HepG2 (cell line): ENCODE results near the gene MAP1LC3B. TPM values are rescaled to one million over a fixed set of nuclear protein-coding genes. Genes with fewer than 3 reads are reported as not detected.

ENCODE experiments used
- ATAC-seq: fragments of 200-7000 bp; cut with Tn5 transposase; 3 replicates; pipeline ENCODE4 v1.9.1; 2020; ENCODE audit warnings: mild to moderate bottlenecking, moderate library complexity
- BruUV-seq: library from RNA; stranded (reverse); fragments of 400-500 nt; replicated peaks from 2 replicates; lab custom pipeline; 2021; lab: Mats Ljungman, UMichigan
- CTCF ChIA-PET: fragments of 300-600 bp; formaldehyde crosslinking; extraction: SDS; loops from one replicate; lab custom pipeline; 2021; ENCODE audit warnings: low total read pairs, inconsistent platforms, low intra/inter-chr PET ratio; lab: Yijun Ruan, JAX
- POLR2A ChIA-PET: fragments of 350-600 bp; sonication (Branson Sonifier 250); formaldehyde crosslinking; loops from one replicate; lab custom pipeline; 2020; ENCODE audit warnings: antibody characterized with exemption, inconsistent platforms; lab: Yijun Ruan, JAX
- DNase-seq: peaks from one replicate; pipeline ENCODE4 v3.0.0-alpha.2; 2015; ENCODE audit warnings: low spot score
- FAIRE-seq: peaks from 3 replicates; lab custom pipeline; 2011; peaks lifted over from hg19 to GRCh38; lab: Jason Lieb, UNC
- H2AFZ ChIP-seq: one replicate; pipeline ENCODE4 v1.6.1; 2011; ENCODE audit warnings: low read length, inconsistent platforms
- H3K27ac ChIP-seq: fragments of 300-600 bp; 3 replicates; pipeline ENCODE4 v1.8.0; 2011; ENCODE audit warnings: mixed run types, mild to moderate bottlenecking, mixed read lengths, low read length, inconsistent platforms; ENCODE audit not compliant: insufficient read depth; ENCODE audit errors: extremely low read length
- H3K27me3 ChIP-seq, 2 experiments: fragments of 200-600 bp in 1 of 2; 2 replicates in 1 of 2; 3 replicates in 1 of 2; pipeline versions ENCODE4 v1.6.0 to v1.8.0; 2011; ENCODE audit warnings: low read length in 2 of 2, mild to moderate bottlenecking in 2 of 2, moderate library complexity in 2 of 2, inconsistent platforms in 1 of 2; ENCODE audit not compliant: insufficient read depth in 2 of 2, control insufficient read depth in 1 of 2
- H3K36me3 ChIP-seq, 2 experiments: fragments of 200-600 bp in 1 of 2; replicated peaks in 1 of 2; 2 replicates in 1 of 2; 3 replicates in 1 of 2; pipeline versions ENCODE4 v1.5.1 to v1.8.0; 2011; ENCODE audit warnings: low read length in 2 of 2, inconsistent platforms in 1 of 2; ENCODE audit not compliant: insufficient read depth in 2 of 2, control insufficient read depth in 1 of 2
- H3K4me1 ChIP-seq: 2 replicates; pipeline ENCODE4 v1.5.1; 2012; ENCODE audit warnings: low read length, inconsistent platforms; ENCODE audit not compliant: insufficient read depth
- H3K4me2 ChIP-seq: 2 replicates; pipeline ENCODE4 v1.6.0; 2011; ENCODE audit warnings: low read depth, low read length, inconsistent platforms
- H3K4me3 ChIP-seq, 3 experiments: fragments of 200-600 bp in 1 of 3; sonication (generic), shearing (Covaris generic) in 1 of 3; replicated peaks in 1 of 3; 2 replicates each; pipeline ENCODE4 v1.5.1; 2011 to 2016; ENCODE audit warnings: low read length in 3 of 3, inconsistent platforms in 2 of 3, low read depth in 2 of 3, mild to moderate bottlenecking in 2 of 3, control low read depth in 1 of 3, mixed read lengths in 1 of 3; ENCODE audit not compliant: insufficient read depth in 1 of 3
- H3K79me2 ChIP-seq: one replicate; pipeline ENCODE4 v1.6.1; 2011; ENCODE audit warnings: low read length, inconsistent platforms; ENCODE audit not compliant: insufficient read depth
- H3K9ac ChIP-seq: 2 replicates; pipeline ENCODE4 v1.6.0; 2011; ENCODE audit warnings: mild to moderate bottlenecking, low read depth, low read length, inconsistent platforms; ENCODE audit not compliant: insufficient read depth
- H3K9me3 ChIP-seq: 2 replicates; pipeline ENCODE4 v1.5.1; 2012; ENCODE audit warnings: mild to moderate bottlenecking, low read length
- H4K20me1 ChIP-seq: 2 replicates; pipeline ENCODE4 v1.6.0; 2011; ENCODE audit warnings: inconsistent platforms, mild to moderate bottlenecking, low read length, moderate library complexity; ENCODE audit not compliant: insufficient read depth
- ADNP ChIP-seq: sonication (generic); formaldehyde crosslinking; IDR thresholded peaks from 2 replicates; pipeline ENCODE4 v1.4.0; 2020; ENCODE audit warnings: missing genetic modification reagents
- ELF3 ChIP-seq: IDR thresholded peaks from 2 replicates; pipeline ENCODE4 v1.6.1; 2016; ENCODE audit warnings: missing genetic modification reagents, missing compliant biosample characterization
- FOXA3 ChIP-seq: IDR thresholded peaks from 2 replicates; pipeline ENCODE4 v1.6.1; 2016; ENCODE audit warnings: missing genetic modification reagents, missing compliant biosample characterization
- FOXK1 ChIP-seq: sonication (generic); formaldehyde crosslinking; IDR thresholded peaks from 2 replicates; pipeline ENCODE4 v1.4.0; 2020; ENCODE audit warnings: low read depth, missing genetic modification reagents, borderline replicate concordance
- HDAC2 ChIP-seq: sonication (generic); formaldehyde crosslinking; IDR thresholded peaks from 2 replicates; pipeline ENCODE4 v1.4.0; 2020; ENCODE audit warnings: missing genetic modification reagents
- IRF2 ChIP-seq: IDR thresholded peaks from 2 replicates; pipeline ENCODE4 v1.6.1; 2018; ENCODE audit warnings: missing genetic modification reagents, missing compliant biosample characterization
- MED1 ChIP-seq: sonication (generic); formaldehyde crosslinking; IDR thresholded peaks from 2 replicates; pipeline ENCODE4 v1.4.0; 2020; ENCODE audit warnings: missing genetic modification reagents
- MIXL1 ChIP-seq: IDR thresholded peaks from 2 replicates; pipeline ENCODE4 v1.6.1; 2016
- RXRB ChIP-seq: IDR thresholded peaks from 2 replicates; pipeline ENCODE4 v1.6.1; 2016; ENCODE audit warnings: borderline replicate concordance, missing genetic modification reagents, missing compliant biosample characterization
- SALL2 ChIP-seq: sonication (generic); formaldehyde crosslinking; IDR thresholded peaks from 2 replicates; pipeline ENCODE4 v1.8.1; 2023; ENCODE audit warnings: mild to moderate bottlenecking, missing genetic modification reagents, inconsistent platforms
- SAP130 ChIP-seq: IDR thresholded peaks from 2 replicates; pipeline ENCODE4 v1.6.1; 2016; ENCODE audit warnings: low read depth
- SATB2 ChIP-seq: sonication (generic); formaldehyde crosslinking; IDR thresholded peaks from 2 replicates; pipeline ENCODE4 v1.5.0; 2020; ENCODE audit warnings: missing genetic modification reagents
- SMYD3 ChIP-seq: sonication (generic); formaldehyde crosslinking; IDR thresholded peaks from 2 replicates; pipeline ENCODE4 v1.8.1; 2023; ENCODE audit warnings: mild to moderate bottlenecking, missing genetic modification reagents
- TBL1XR1 ChIP-seq: fragments of 150-350 bp; IDR thresholded peaks from 2 replicates; pipeline ENCODE4 v1.6.1; 2014; ENCODE audit warnings: borderline replicate concordance, low read length; ENCODE audit not compliant: partially characterized antibody
- TEAD3 ChIP-seq: optimal IDR thresholded peaks from 2 replicates; pipeline ENCODE3; 2016; ENCODE audit warnings: borderline replicate concordance
- ZBTB21 ChIP-seq: sonication (generic); formaldehyde crosslinking; IDR thresholded peaks from 2 replicates; pipeline ENCODE4 v1.4.0; 2020; ENCODE audit warnings: missing genetic modification reagents
- ZNF570 ChIP-seq: sonication (generic); formaldehyde crosslinking; IDR thresholded peaks from 2 replicates; pipeline ENCODE4 v1.4.0; 2020; ENCODE audit warnings: mild to moderate bottlenecking, missing genetic modification reagents, borderline replicate concordance
- ZNF615 ChIP-seq: sonication (generic); formaldehyde crosslinking; IDR thresholded peaks from 2 replicates; pipeline ENCODE4 v1.5.0; 2020; ENCODE audit warnings: mild to moderate bottlenecking, missing genetic modification reagents, borderline replicate concordance
- ZNF800 ChIP-seq: sonication (generic); formaldehyde crosslinking; IDR thresholded peaks from 2 replicates; pipeline ENCODE4 v1.4.0; 2020; ENCODE audit warnings: missing genetic modification reagents
- WGBS: methylation state at CpG from one replicate; pipeline ENCODE4 v1.1.6; 2017; ENCODE audit warnings: low lambda C conversion rate; 5-methylcytosine and 5-hydroxymethylcytosine counted together
- in situ Hi-C: cut with HindIII; loops from 2 replicates; pipeline ENCODE4 v1.10.0; 2017; ENCODE audit warnings: low pct_unique_long_range_greater_than_20kb; ENCODE audit not compliant: extremely low pct_ligation_motif_present
- intact Hi-C: fragments of 100-400 bp; cut with micrococcal nuclease; formaldehyde crosslinking; loops from one replicate; pipeline ENCODE4 v1.10.0; 2022; ENCODE audit not compliant: unreplicated experiment
- polyA plus RNA-seq, 8 experiments: library from polyadenylated mRNA; depleted of rRNA in 3 of 8; stranded (reverse) in 7 of 8; unstranded in 1 of 8; fragments of >200 nt; fragmentation: Illumina TruSeq in 4 of 8; extraction: Trizol in 4 of 8; gene quantifications; 2 replicates each; pipeline versions ENCODE4 v1.2.1 to v1.2.3, GENCODE V29; 2011 to 2016; ENCODE audit warnings: low read depth in 4 of 8, missing spikeins in 1 of 8, mixed read lengths in 1 of 8; ENCODE audit not compliant: insufficient read depth in 1 of 8
- total RNA-seq, 5 experiments: library from RNA; depleted of rRNA; stranded (reverse); fragments of >200 nt; fragmentation: Illumina TruSeq; extraction: Trizol; gene quantifications; 2 replicates each; pipeline ENCODE4 v1.2.3, GENCODE V29; 2016; ENCODE audit warnings: low read depth in 1 of 5
- TF ChIP-seq, protein P1 (sequence below): sonication (generic); formaldehyde crosslinking; IDR thresholded peaks from 2 replicates; pipeline ENCODE4 v1.4.0; 2020; ENCODE audit warnings: missing genetic modification reagents

The MAP1LC3B gene
- total and polyA plus RNA-seq, 2 of the 13 experiments (the other 11 are each of a cell fraction or from before 2014, with no cell fraction given): 15.7 to 37.4 TPM

DNA sequence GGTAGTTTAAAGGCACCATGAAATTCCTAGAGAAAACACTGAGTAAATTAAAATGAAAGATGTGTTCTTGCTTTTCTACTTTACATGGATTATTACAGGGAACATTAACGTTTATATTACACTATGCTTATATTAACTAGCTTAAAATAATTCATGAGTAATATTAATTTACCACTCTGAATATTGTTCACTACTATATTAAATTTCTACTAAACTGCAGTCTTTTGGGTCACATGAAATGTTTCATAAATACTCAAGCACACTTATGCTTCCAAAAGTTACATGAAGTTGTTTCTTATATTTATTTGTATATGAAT, 3.4 kb upstream of the MAP1LC3B start (continued):
- no peak for TF ChIP-seq ZNF800 (CRISPR knock-in tag)
- TF ChIP-seq ZNF570 (CRISPR knock-in tag): no peak

DNA sequence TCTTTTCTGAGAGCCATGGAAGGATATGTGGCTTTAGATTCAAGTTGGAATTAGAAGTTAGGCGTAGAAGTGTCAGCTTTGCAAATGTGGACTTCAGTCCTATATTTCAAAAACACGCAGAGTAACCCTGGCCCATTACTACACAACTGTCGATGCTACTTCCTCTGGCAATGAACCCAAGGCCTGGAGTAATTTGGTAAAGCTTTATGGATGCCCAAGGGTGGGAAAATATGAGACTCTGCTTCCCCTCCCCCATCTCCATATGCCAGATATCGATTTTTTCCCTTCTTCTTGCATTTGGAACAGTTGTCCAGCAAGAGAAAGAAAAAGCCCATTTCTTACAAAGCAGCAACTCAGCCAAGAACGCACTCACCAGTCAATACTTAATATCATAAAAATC, 2.9 kb upstream of the MAP1LC3B start:
- peaks cover 69% of the 10 kb centered on the region for H3K4me1 ChIP-seq
- H3K4me2 ChIP-seq: peak overlapping the region; percentile 62
- POLR2A ChIA-PET: interaction anchor here (1.7 to 4.2 kb wide), 6 partner anchors 9 to 147 kb away, joined by 4 to 62 read pairs (median 7); partner anchors contain the start of gene C16orf95
- CTCF ChIA-PET: no interaction called here
- no peak overlapping the region for H2AFZ ChIP-seq
- peaks cover 24% of the 10 kb centered on the region for H3K79me2 ChIP-seq
- peak overlapping the region; percentile 47 for H3K9ac ChIP-seq
- no peaks in the 10 kb centered on the region for H3K36me3 ChIP-seq
- intact Hi-C loops: loop anchor here (10.0 kb wide), 2 partner anchors 96 to 466 kb away; no protein-coding TSS in a partner anchor
- peak overlapping the region; percentile 66 for H3K27ac ChIP-seq
- H3K9me3 ChIP-seq: no peaks in the 10 kb centered on the region
- in situ Hi-C loops: loop anchor here (25.0 kb wide), 1 partner anchor 473 kb away; the partner anchor contains the start of gene SLC7A5
- H4K20me1 ChIP-seq: peaks cover 15% of the 10 kb centered on the region
- WGBS: 30% methylated on average over 5 of the region's 5 CpGs
- no TSS peak for BruUV-seq
- peak; percentile 64 for DNase-seq
- no peaks in the 10 kb centered on the region; a peak in 1 of 5 replicates for H3K27me3 ChIP-seq
- peak overlapping the region in 1 of 3 experiments; percentile 31; a peak in 1 of 6 replicates for H3K4me3 ChIP-seq
- no peak for FAIRE-seq
- no peak for ATAC-seq
- TF ChIP-seq FOXA3 (peak; percentile 8; the same call in 1 of the 2 replicates), SAP130 (CRISPR knock-in tag) (peak; percentile 50), SALL2 (CRISPR knock-in tag) (no peak), ZNF615 (CRISPR knock-in tag) (no peak), TEAD3 (CRISPR knock-in tag) (peak; percentile 63), HDAC2 (CRISPR knock-in tag) (0 out of 2 replicates have a peak, but pooled peaks have one; percentile 37), IRF2 (CRISPR knock-in tag) (peak; percentile 24; the same call in 1 of the 2 replicates), ADNP (no peak), MED1 (CRISPR knock-in tag) (peak; percentile 78), RXRB (peak; percentile 50; the same call in 1 of the 2 replicates), MIXL1 (CRISPR knock-in tag) (peak; percentile 31; the same call in 1 of the 2 replicates), SMYD3 (no peak), ELF3 (peak; percentile 18; the same call in 1 of the 2 replicates), TBL1XR1 (peak; percentile 34), SATB2 (CRISPR knock-in tag) (0 out of 2 replicates have a peak, but pooled peaks have one; percentile 22), FOXK1 (CRISPR knock-in tag) (peak; percentile 47; the same call in 1 of the 2 replicates), ZBTB21 (0 out of 2 replicates have a peak, but pooled peaks have one; percentile 34)
- TF ChIP-seq, protein P1, sequence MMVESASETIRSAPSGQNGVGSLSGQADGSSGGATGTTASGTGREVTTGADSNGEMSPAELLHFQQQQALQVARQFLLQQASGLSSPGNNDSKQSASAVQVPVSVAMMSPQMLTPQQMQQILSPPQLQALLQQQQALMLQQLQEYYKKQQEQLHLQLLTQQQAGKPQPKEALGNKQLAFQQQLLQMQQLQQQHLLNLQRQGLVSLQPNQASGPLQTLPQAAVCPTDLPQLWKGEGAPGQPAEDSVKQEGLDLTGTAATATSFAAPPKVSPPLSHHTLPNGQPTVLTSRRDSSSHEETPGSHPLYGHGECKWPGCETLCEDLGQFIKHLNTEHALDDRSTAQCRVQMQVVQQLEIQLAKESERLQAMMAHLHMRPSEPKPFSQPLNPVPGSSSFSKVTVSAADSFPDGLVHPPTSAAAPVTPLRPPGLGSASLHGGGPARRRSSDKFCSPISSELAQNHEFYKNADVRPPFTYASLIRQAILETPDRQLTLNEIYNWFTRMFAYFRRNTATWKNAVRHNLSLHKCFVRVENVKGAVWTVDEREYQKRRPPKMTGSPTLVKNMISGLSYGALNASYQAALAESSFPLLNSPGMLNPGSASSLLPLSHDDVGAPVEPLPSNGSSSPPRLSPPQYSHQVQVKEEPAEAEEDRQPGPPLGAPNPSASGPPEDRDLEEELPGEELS (CRISPR knock-in tag): peak; percentile 38; the same call in 1 of the 2 replicates
